Tibial nerve (tissue), 4 donors: ENCODE data around the gene TCTN3.

ENCODE experiments used
- CTCF ChIP-seq, 5 experiments: fragments of 200-600 bp in 3 of 5; fragments of 450-650 bp in 2 of 5; sonication (generic) in 3 of 5; IDR thresholded peaks; one replicate each; pipeline ENCODE4 v1.5.1; 2016 to 2019; ENCODE audit warnings: antibody characterized with exemption in 5 of 5, mild to moderate bottlenecking in 3 of 5, moderate library complexity in 2 of 5
- EP300 ChIP-seq, 2 donors: sonication (generic); formaldehyde crosslinking; IDR thresholded peaks; one replicate each; pipeline ENCODE4 v1.6.1; 2017; ENCODE audit warnings: antibody characterized with exemption in 2 of 2, mild to moderate bottlenecking in 1 of 2

- TF ChIP-seq CTCF (IDR thresholded peaks at IDR 0.05) = no peak
- TF ChIP-seq EP300 (IDR thresholded peaks at IDR 0.05) = no peak
Observed at GRCh38 chr10:95691281-95691680, 2.4 kb downstream of the TCTN3 start.
